Psoas muscle (tissue), 8 donors: Measurements from ENCODE around the gene AUTS2. TPM values are rescaled to one million over a fixed set of nuclear protein-coding genes. Genes with fewer than 3 reads are reported as not detected.

Experiments used
- ATAC-seq, 4 donors: fragments of 200-7000 bp; cut with Tn5 transposase; one replicate each; pipeline ENCODE4 v1.9.1; 2020; ENCODE audit warnings: moderate library complexity in 3 of 4, mild to moderate bottlenecking in 2 of 4
- DNase-seq, 2 donors: peaks; one replicate each; pipeline ENCODE4 v3.0.0-alpha.2; 2020
- H3K27ac ChIP-seq: fragments of 200-600 bp; one replicate; pipeline ENCODE4 v1.8.0; 2022
- H3K27me3 ChIP-seq, 3 donors: fragments of 200-600 bp in 1 of 3; one replicate each; pipeline versions ENCODE4 v1.6.1 to v1.8.0; 2013 to 2022; ENCODE audit warnings: low read length in 2 of 3, mild to moderate bottlenecking in 2 of 3, moderate library complexity in 1 of 3; ENCODE audit not compliant: insufficient read depth in 3 of 3
- H3K36me3 ChIP-seq, 2 donors: fragments of 200-600 bp in 1 of 2; one replicate each; pipeline versions ENCODE4 v1.6.1 to v1.8.0; 2013 to 2022; ENCODE audit warnings: low read depth in 1 of 2, mild to moderate bottlenecking in 1 of 2, moderate library complexity in 1 of 2; ENCODE audit not compliant: insufficient read depth in 1 of 2
- H3K4me1 ChIP-seq: fragments of 200-600 bp; one replicate; pipeline ENCODE4 v1.8.0; 2022
- H3K4me3 ChIP-seq: fragments of 200-600 bp; one replicate; pipeline ENCODE4 v1.8.0; 2022; ENCODE audit warnings: mild to moderate bottlenecking
- H3K9me3 ChIP-seq: fragments of 200-600 bp; one replicate; pipeline ENCODE4 v1.8.0; 2022
- CTCF ChIP-seq: fragments of 200-600 bp; IDR thresholded peaks from one replicate; pipeline ENCODE4 v1.8.0; 2022; ENCODE audit warnings: antibody characterized with exemption
- WGBS, 3 donors: extraction: QIAGEN DNeasy Blood & Tissue Kit; methylation state at CpG; one replicate each; pipeline versions ENCODE4 v1.1.6 to v1.1.7; 2013; 5-methylcytosine and 5-hydroxymethylcytosine counted together
- intact Hi-C, 2 donors: fragments of 100-400 bp; cut with DNase I; formaldehyde crosslinking; loops; one replicate each; pipeline versions ENCODE4 v1.11.0 to v1.14.2; 2022
- polyA plus RNA-seq, 3 donors: library from polyadenylated mRNA; stranded (reverse); fragments of 200-250 nt; gene quantifications; one replicate each; pipeline ENCODE4 v1.2.3, GENCODE V29; 2013
- total RNA-seq, 4 donors: library from RNA; stranded (reverse); fragmentation: NEBNext Ultra II Directional in 2 of 4; extraction: Animal tissue kit (Norgen Biotek cat#: 25700) in 2 of 4; gene quantifications; one replicate each; pipeline versions ENCODE4 v1.2.1 to v1.2.4, GENCODE V29; 2021 to 2023
- donor health status: healthy with polysubstance abuse.
- donor health status: DM: no; HTN: no; CAD: no; lungs with moderate emphysema.
- donor health status: Bipolar disorder and iron deficiency.
- donor health status: healthy.
- donor health status: DM: yes; HTN: yes; CAD: no.
- donor health status: DM: no; HTN: no; CAD: no.
- donor health status: DM: no; HTN: no; CAD: no.
- donor health status: DM: yes; HTN: yes; CAD: no.

AUTS2 gene
- total and polyA plus RNA-seq, 7 donors: 5.0 to 33.5 (median 14.3) TPM

GRCh38 chr7:70838292-70838907, 1240.1 kb downstream of the AUTS2 start:
- Histone ChIP-seq H3K36me3 (no peaks in the 10 kb centered on the region), H3K4me3 (no peak overlapping the region), H3K4me1 (no peaks in the 10 kb centered on the region), H3K9me3 (no peaks in the 10 kb centered on the region), H3K27ac (no peak overlapping the region), H3K27me3 (peaks cover 0 to 8% (median 0%) of the 10 kb centered on the region in 3 donors)
- 69 to 80% (median 74%) methylated on average over 15 of the region's 15 CpGs for WGBS, 3 donors
- TF ChIP-seq CTCF: no peak
- no peak for DNase-seq
- no peak for ATAC-seq
- intact Hi-C loops: no loop called here
